ENCODE results near the gene TAOK1.
A peak's percentile ranks its signal among the peaks of the same experiment; 100 is the strongest.

TAOK1 gene

DNA sequence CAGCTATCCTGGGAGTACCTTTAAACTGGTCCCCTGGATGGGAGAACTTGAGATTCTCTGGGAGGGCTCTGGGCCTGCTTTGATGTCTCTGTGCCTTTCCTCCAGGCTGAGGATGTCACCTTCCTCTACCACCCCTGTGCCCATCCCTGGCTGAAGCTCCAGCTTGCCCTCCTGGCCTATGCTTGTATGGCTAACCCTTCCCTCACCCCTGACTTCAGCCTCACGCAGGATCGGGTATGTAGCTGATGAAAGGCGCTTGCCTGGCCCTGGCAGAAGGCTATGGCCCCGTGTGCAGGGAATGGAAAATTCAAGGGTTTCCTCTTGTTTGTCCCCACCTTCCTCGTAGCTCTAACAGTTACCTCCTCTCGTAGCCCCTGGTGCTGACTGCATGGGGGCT, 181.3 kb downstream of the TAOK1 start:
- DNase-seq (ENCODE audit: low read depth), result no peak

DNA sequence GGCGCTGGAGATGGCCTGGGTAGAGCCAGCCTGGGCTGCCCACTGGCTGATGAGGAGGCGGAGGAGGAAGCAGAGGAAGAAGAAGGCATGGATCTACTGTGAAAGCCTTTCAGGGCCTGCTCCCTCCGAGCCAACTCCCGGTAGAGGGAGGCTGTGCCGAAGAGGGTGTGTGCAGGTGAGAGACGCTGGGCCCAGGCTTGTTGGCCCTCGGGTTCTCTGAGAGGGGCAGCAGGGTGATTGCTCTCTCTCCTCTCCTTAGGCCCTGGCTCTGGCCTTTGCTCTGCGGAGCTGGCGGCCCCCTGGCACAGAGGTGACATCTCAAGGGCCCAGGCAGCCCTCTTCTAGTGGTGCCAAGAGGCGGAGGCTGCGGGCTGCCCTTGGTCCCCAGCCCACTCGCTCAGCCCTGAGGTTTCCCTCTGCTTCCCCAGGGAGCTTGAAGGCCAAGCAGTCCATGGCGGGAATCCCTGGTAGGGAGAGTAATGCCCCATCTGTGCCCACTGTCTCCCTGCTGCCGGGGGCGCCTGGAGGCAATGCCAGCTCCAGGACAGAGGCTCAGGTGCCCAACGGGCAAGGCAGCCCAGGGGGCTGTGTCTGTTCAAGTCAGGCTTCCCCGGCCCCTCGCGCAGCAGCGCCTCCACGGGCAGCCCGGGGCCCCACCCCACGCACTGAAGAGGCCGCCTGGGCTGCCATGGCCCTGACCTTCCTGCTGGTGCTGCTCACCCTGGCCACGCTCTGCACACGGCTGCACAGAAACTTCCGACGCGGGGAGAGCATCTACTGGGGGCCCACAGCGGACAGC, 181.9 kb downstream of the TAOK1 start:
- no peak for DNase-seq (ENCODE audit: low read depth)

DNA sequence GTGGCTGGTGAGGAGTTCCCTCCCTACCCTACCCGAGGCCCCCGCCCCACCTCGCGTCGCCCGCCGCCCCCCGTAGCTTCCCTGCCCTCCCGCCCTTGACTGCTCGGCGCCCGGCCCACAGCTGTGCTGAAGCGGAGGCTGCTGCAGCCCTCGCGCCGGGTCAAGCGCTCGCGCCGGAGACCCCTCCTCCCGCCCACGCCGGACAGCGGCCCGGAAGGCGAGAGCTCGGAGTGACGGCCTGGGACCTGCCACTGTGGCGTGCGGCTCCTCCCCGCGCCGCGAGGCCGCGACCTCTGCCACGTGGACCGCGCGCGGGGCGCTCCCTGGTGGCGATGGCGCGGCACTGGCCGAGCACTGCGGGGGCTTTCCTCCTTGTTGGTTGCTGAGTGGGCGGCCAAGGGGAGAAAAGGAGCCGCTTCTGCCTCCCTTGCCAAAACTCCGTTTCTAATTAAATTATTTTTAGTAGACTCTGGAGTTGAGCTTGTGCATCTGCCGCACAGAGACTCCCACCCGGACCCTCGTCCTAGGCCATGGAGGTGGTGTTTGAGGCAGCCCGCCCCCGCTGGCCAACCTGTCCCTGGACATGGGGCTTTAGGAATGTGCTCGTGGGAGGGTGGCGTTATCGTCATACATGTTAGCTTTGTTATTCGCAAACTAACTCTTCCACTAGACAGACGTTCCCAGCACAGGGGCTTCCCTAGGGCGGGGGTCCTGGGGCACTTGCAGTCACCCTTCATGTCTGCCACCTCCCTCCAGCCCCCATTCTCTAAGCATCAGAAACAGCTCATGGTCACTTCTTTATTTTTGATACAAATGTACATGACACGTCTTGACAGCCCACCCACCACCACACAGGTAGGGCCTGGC, 182.8 kb downstream of the TAOK1 start:
- peak; percentile 58 for DNase-seq (ENCODE audit: low read depth)

DNA sequence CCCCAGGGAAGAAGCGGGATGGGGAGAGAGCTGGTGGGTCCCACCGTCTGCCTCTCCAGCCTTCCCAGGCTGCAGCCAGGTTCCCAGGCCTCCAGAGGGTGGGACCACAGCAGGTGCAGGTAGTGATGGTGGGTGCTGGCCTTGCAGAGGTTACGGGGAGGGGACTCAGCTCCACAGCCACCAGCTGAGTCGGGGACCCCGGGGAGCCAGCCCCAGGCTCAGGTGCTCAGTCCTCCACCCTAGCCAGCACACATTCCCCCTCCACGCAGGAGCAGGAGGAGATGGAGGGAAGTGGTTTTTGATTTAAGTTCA, 183.4 kb downstream of the TAOK1 start:
- DNase-seq (ENCODE audit: low read depth), result no peak

DNA sequence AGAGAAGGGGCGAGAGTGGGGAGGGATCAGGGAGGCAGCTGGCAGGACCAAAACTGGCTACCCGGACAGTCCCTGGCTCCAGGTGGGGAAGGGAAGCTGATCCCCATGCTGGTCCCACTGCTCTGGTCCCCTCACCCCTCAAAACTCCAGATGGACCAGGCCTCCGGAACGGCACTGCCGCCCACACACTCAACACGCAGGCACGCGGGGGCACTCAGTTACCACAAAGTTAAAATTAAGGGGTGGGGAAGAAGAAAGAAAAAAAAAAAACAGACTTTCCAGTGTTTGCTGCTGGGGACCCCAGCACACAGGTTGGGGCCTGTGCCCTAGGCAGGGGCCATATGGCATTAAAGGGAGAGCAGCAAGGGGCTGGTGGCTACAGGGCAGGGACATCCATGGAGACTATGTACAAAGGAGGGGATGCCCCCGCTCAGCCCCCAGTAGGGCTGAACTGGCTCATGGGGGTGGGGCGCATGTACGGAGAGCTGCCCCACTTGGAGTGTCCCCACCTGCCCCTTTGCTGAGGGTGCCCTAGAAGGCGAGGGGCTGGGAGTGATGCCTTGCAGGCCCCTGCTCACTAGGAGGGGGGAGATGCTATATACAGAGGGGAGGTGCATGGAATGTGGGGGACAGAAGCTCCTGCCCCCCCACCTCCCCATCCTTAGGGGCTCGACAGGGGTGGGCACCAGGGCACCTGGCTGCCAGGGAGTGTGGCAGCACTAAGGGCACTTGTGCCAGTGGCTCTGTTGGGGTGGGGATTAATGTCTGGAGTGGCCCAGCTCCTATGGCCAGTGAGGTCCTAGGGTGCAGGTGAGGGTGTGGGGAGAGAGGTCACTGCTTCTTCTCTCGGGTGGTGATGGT, 183.9 kb downstream of the TAOK1 start:
- DNase-seq (ENCODE audit: low read depth), result no peak

DNA sequence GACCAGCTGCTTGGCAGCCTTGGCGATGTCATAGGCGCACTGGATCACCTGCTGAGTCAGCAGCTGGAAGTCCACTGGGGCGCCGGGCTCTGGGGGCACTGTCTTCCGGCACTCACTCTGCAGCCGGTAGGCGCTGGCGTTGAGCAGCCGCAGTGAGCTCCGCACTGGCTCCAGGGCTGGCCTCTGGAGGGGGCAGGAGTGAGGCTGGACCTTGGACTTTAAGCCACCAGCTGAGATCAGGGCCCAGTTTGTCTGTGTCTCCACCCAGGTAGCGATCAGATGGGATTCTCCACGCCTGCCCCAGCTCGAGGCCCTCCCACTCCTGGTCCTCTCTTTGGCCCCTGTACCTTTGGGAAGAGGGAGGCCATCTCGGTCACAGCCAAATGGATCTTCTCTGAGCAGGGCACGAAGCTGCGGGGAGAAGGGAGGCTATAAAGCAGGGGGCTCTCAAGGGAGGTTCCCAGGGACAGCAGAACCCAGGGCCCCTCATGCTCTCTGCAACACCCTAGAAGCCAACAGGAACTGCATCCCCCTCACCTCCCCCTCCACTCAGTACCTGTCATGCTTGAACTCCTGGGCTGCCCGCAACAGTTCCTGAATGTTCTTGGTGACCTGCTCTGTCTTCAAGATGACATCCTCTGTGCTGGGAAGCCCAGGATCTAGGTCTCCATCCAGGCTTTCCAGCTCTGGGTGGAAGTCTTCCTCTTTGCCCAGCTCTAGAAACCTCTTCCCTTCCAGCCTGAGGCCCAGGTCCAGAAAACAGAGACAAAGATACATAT, 184.8 kb downstream of the TAOK1 start:
- no peak for DNase-seq (ENCODE audit: low read depth)

DNA sequence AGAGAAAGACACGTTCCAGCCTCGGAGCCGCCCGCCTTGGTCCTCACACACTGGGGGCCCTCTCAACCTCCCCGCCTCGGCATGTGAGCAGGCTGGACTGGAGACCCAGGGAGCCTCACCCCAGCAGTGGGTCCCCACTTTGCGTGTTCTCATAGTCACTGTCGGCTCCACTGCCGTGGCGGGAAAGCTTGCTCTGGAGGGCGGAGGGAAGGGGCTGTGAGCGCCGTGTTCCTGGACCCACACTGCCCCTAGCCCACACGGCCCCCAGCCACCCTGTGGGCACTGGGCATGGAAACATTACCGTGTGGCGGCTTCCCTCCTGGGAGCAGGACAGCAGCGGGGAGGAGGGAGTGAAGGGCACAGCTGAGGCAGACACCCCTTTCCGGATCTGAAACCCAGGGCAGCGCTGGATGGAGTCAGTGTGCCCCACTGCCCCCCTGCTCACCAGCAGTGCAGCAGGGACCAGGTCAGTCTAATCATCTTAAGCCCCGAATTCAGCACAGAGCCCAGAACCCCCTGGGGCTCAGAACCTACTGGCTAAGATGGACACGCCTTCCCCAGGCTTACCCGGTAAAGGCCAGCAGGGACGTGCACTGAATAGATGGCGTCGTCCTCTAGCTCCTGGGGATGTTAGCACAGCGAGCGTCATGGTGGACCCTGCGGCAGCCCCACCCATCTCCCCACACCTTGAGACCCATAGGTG, 185.5 kb downstream of the TAOK1 start:
- no peak for DNase-seq (ENCODE audit: low read depth)

DNA sequence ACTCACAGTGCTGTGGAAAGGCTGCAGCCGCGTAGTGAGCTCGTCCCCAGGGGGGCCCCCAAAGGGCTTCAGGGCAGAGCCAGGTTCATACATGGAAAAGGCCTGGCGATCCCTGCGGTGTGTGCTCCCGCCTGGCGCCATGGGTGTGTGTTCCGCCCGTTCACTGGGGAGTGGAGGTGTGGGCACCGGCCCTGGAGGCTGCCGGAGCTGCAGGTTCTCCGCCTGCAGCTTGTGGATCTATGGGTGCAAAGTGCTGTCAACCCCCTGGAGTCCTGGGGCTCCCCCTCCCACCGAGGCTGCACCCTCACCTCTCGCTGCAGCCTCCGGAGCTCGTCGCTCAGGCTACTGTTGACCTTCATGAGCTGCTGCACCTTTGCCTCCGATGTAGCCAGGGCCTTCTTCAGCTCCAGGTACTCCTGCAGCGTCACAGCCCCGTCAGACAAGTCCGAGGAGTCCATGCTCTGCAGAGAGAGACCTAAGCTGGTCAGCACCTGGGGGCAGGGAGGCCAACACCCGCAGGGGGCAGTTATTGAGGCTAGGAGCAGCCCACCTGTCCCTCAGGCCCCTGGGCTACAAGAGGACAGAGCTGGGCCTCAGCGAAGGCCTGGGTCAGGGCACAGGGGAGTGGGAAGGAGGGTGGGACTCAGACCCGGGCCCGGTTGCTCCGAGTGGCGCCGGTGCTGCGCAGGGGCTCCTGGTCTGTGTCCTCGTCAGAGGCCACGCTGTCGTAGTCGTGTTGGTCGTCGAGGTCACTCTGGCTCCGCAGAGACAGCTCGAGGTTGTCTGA, 186.2 kb downstream of the TAOK1 start:
- no peak for DNase-seq (ENCODE audit: low read depth)

DNA sequence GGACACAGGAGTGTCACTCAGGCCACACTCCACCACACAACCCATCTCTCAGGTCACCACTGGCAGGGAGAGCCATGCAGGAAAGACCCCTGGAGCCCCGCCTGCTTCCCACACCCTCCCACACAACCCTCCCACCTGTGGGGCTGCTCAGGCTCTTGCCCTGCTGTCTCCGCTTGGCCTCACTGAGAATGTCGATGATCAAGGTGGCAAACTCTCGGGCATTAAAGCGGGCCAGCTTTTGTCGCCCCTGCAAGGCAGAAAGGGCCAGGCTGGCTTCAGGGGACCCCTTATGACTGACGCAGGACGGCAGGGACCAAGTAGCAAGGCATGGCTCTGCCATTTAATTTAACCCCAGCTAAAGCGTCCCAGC, 186.8 kb downstream of the TAOK1 start:
- DNase-seq (ENCODE audit: low read depth), result no peak

DNA sequence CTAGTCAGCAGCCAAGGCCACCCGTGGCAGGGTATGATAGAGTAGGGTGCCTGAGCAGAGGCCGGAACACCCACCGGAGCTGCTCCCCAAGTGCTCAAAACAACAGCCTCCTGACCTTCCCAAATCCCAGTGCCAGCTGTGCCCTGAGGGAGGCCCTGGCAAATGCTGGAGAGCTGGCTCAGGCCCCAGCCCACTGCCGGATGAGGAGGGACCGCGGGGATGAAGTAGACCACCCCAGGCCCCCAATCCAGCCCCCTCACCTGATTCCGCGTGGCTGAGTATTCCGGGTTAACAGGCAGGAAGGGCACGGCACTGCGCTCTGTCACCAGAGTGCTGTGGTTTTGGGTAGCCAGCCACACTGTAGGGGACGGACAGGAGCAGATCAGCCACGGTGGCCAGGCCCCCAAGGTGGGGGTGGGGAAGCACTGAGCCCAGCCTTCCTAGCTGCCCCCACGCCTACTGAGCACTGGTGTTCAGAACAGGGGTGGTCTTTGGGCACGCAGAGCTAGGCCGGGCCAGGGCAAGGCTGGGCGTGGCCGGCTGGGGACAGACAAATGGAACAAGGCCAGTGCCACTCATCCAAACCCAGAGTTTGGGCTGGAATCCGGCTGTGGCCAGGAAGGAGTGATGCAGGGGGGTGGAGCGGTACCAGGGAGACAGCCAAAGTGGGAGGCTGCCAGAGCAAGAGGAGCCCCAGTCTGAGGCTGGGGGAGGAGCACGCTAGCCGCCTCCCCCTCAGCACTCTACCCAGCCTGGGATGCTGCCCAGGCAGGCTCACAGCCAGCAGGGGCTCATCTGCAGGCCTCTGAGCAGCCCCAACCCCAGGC, 187.4 kb downstream of the TAOK1 start:
- DNase-seq (ENCODE audit: low read depth), result no peak

DNA sequence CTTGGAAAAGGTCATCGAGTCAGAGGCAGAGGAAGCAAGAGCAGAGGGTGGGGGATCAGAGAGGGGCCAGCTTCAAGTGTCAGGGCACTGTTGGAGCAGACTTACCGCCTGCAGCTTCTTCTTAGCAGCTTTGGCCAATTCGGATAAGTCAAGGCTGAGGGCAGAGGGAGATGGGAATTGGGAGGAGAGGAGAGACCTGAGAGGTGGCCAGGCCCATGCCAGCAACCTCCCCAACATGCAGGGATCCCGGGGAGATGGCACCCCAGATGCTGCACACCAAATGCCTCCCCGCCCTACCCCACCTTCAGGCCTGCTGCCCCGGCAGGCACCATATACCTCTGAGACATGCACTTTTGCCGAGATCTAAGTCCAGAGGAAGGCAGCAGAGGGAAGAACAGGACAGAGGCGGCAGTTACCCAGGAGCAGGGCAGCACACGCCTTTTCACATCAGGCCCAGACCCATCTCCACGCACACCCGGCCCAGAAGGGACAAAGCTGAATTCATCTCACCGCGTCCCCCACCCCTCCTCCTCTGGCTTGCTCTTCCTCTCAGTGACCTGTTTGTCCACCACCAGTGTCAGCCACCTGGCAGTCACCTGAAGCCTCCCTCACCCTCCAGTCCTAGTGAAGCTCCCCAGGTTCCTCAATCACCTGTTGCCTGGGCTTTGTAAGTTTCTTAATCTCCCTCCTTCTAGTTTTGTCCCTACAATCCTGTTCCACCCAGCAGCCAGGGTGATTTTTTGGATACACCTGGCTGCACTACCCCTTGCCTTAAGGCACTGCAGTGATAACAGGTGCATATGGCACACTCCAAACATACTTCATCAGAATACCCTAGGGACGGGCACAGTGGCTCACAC, 188.7 kb downstream of the TAOK1 start:
- no peak for DNase-seq (ENCODE audit: low read depth)

DNA sequence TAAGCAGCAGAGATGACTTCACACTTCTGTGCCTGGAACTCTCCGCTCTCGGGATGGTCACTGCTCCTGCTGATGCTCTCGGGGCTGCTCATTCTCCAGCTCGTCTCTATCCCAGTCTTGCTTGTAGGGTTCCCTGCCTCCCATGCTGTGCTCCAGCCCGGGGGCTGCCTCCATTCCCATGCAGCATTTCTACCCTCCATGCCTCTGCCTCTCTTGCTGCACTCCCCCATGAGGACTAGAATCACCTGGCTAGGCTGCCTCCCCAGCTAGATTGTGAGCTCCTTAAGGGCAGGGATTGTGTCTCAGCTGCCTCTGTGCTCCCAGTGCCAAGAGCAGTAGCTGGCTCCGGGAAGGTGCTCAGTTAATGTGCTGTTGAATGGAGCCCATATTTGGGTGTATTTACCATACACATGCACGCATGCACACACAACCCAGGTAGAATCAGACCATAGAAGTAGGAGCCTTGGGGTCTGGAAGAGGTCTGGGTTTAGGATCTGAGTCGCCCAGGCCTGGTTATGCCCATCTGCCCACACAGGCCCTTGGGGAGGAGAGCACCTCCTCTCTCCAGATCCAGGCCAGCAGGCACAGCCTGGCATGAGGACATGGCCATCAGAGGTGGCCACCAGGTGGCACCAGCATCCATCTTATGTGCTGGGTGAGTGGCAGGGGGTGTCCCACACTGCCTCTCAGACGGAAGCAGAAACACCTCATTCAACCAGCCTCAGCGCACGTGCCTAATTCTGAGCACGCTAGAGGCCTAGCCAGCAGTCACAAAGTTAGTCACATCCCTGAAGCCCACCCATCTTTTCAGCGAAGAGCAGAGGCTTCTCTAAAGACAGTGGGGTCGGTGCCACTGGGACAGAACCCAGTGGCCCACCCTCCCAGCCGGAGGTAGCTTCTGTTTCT, 190.0 kb downstream of the TAOK1 start:
- peak; percentile 85 for DNase-seq (ENCODE audit: low read depth)

DNA sequence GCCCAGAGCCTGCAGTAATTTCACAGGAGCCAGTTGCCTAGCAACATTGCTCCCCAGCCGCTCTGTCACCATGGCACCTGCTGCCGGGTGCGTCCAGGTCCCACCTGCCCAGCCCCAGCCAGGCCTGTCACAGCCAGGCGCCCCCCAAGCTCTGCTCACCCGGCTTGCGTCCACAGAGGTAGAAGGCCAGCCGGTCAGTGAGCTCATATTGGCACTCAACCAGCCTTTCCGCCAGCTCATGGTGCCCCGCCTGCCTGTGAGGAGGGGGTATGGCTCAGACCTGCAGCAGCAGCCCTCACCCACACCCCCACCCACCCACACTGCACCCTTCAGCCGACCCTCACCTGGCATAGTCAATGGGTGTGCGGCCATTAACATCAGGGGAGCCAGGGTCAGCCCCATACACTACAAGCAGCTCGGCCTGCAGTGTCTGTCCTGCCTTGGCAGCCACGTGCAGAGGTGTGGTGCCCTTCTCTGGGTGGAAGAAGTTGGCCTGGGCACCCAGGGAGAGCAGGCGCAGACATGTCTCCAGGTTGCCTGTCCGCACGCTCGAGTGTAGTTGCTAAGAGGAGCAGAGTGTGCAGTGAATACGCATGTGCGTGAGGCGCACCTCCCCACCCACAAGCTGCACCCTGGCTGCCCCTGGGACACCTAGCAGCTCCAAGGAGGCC, 191.6 kb downstream of the TAOK1 start:
- no peak for DNase-seq (ENCODE audit: low read depth)

DNA sequence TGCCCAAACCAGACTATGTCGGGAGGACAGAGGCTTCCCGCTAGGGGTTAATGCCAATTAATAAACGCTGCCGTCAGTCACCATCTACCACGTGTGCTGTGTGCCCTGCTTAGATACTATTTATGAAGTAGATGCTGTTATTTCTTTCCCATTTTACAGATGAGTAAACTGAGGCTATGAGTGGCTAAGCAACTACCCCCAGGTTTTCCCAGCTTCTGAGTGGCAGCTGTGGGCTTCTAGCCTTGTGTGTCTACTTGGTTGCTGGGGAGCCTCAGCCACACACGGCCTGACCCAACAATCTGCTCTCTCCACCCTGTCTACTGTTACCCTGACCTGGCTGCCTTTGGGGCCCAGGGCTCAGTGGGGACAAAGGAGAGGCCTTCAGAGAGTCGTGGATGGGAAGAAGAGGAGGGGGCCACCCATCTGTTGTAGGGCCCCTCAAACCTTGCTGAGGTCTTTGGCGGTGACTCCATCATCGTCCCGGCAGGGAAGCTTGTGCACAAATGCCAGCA, 192.1 kb downstream of the TAOK1 start:
- DNase-seq (ENCODE audit: low read depth), result no peak

DNA sequence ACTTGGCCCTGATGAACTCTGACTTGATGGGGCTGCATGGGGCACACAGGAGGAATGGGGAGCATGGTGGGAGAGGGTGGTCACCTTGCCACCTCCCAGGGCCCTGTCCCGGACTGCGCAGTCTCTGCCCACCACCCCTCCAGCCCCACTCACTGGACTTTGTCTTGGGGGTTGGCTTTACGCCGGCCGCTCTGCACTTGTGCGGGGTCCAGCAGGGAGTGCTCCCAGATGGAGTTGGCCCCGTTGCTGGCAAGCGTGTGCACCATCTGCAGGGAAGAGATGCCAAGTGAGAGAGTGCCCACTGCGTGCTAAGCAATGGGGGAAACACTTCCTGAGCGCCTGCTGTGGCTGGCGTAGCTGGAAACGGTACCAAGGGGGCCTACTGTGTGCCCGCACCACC, 192.6 kb downstream of the TAOK1 start:
- DNase-seq (ENCODE audit: low read depth), result no peak

Data from activated T-helper 9 cell treated with anti-CD3 and anti-CD28 coated beads, Interleukin-2, amount 50 U/mL, for 16 hours (primary cell).